ENCODE data around the gene LRFN5.
"Not testable (repeated sequence)": the region's sequence is repeated elsewhere in the genome, so short reads cannot be mapped to it uniquely, and the experiment has no call there.

LRFN5 gene

DNA sequence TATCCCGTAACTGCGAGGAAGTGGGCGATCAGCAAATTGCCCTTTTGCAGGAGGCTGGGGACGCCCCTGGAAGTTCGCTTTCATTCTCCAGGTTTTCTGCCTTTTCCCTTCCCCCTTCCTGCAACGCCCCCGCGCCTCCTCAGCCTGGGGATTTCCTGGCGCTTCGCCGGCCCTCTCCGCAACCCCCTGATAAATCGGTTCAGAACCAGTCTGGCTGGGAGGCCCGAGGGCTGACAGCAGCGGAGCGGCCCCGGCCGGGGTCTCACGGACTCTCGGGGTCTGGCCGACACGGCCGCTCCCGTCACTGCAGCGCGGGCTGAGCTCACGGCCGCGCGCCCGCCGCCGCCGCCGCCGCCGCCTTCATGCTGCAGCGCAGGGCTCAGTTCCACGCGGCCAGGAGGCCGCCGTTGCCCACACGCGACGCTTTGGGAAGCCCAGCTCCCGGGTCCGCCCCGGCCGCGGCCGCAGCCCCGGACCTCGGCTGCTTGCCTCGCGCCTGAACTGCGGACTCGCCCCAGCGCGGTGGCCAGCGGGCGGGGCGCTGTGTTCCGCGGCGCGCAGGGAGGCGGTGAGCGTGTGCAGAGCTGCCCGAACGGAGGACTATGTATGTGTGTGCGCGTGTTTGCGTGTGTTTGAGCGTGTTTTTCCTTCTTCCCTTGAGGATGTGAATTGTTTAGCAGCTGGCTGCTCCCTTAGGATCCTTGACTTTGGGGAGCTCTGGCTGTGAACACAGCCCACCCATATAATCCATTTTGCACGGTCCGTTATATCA lies at the start of gene LRFN5:
Gene LRFN5 (plus strand): TSS at position 345 of the 772 bp plus-strand sequence.
- peak; percentile 74 for DNase-seq

DNA sequence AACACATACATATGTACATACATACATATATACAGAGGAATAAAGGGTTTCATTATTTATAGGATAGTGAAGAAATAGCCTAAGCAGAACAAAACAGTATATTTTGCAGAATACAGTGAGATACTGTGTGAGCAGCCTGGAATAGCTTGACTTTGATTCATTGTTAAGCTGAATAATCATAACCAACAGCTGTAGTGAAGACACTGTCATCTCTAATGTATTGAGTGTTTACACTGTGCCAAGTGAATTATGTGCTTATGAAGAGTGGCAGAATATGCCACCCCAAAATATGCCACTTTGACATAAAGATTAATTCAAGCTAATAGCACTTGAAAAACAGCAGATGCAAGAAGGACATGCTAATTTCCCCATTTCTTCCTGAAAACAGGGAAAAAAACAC lies 48.2 kb upstream of the LRFN5 start:
- peak; percentile 8 for DNase-seq

- DNase-seq = not testable (repeated sequence)
Measured at GRCh38 chr14:41566864-41567263, 39.8 kb upstream of the LRFN5 start.

DNA sequence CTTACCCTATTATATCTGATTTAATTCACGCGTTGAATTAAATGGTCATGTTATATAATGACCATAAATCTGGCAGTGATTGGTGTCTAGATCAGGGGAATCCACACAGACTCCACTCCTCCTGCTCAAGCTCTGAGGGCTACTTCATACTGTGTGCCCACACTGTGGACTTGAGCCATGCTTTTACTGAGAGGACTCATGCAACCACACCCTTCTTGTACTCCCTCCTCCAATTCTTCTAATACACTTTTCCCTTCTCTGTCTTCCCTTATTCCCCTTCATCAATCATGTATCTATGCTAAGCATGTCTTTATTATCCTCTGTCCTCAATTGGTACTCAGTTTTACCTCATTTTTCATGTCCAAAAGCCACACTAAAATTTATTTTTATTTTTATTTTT lies 37.7 kb upstream of the LRFN5 start:
- DNase-seq = no peak

- DNase-seq = peak; percentile 74
Measured at GRCh38 chr14:41570415-41571155, 36.1 kb upstream of the LRFN5 start.

DNA sequence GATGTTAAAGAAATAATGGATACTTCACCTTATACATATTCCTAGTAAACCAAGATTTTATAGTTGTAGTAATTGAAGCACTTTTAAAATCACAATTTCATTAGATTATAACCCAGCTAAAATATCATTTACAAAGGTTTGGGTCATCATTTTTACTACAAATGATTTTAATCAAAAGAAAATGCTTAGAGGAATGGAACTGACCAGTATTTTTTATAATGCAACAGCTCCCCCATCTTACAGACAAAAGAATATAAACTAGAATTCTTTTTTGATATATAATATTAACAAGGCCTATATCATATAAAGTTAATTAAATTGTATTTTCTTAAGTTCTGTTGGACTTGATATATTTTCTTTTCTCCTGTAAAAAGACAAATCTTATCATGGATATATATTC lies 20.4 kb upstream of the LRFN5 start:
- DNase-seq = no peak

DNA sequence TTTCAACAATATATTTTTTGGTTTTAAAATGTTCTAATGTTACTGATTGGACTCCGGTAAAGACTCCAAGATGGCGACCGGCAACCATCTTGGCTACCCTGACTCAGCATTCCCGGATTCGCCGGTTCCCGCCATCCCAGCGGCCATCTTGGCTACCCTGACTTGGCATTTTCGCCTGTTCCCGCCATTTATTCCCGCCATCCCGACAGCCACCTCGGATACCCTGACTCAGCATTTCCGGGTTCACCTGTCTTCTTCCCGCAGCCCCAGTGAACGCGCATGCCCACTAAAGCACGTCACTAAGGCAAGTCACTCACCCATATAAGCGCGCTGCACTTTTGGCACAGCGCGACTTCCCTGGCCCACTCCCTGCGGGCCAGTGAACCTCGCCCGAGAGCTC lies 9.0 kb upstream of the LRFN5 start:
- no peak for DNase-seq

DNA sequence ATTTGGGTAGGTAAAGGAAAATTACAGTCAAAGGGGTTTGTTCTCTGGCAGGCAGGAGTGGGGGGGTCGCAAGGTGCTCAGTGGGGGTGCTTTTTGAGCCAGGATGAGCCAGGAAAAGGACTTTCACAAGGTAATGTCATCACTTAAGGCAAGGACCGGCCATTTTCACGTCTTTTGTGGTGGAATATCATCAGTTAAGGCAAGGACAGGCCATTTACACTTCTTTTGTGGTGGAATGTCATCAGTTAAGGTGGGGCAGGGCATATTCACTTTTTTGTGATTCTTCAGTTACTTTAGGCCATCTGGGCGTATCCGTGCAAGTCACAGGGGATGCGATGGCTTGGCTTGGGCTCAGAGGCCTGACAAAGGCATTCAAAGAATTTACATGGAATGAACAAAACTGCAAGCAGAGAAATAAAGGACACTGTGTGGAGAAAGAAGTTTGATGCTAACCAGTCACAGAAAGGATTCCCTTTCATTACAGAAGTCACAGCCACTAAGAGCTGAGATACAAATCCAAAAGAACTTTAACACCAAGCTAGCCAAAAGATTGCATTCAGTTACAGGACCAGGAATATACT lies 6.8 kb upstream of the LRFN5 start:
- not testable (repeated sequence) for DNase-seq

- DNase-seq = peak; percentile 87
Measured at GRCh38 chr14:41604721-41605531, 1.8 kb upstream of the LRFN5 start.

GRCh38 chr14:41605550-41606281 lies 960 bp upstream of the LRFN5 start:
- DNase-seq = peak; percentile 63

GRCh38 chr14:41606282-41606531 lies 469 bp upstream of the LRFN5 start:
- peak; percentile 74 for DNase-seq

GRCh38 chr14:41607304-41607775 lies 664 bp downstream of the LRFN5 start:
- DNase-seq = peak; percentile 33

DNA sequence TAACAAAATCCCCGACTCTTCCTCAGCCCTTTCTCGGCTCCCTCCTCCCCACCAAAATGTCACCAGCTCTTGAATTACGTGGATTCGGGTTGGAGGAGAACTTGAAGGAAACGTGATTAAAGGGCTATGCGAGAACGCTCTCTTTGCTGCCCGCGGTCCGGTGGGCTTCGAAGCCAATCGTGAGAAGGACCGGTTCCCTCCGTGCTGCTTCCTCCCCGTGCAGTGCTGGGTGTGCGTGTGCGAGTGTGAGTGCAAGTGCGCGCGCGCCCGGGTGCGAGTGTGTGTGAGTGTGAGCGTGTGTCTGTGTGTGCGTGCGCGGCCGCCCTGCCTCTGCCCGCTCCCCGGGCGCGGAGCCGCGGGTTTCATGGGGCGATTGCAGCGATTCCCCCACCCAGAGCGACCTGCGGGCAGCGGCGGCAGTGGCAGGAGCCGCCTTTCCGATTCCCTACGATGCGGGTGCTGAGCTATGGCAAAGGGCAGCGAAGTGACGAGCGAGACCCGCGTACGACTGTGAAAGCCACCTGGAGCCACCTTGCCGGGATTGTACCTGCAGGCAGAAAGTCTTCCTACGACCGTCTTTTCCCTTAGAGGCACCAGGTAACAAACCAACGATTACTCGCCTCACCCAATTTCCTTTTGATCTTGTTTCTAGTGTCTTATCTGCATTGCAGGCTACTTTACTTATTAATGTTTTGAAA lies 1.4 kb downstream of the LRFN5 start:
- peak; percentile 55 for DNase-seq

GRCh38 chr14:41608681-41609390 lies 2.2 kb downstream of the LRFN5 start:
- DNase-seq = no peak

GRCh38 chr14:41609704-41610183 lies 3.1 kb downstream of the LRFN5 start:
- DNase-seq = no peak

- DNase-seq = no peak
Measured at GRCh38 chr14:41615011-41615595, 8.4 kb downstream of the LRFN5 start.

DNA sequence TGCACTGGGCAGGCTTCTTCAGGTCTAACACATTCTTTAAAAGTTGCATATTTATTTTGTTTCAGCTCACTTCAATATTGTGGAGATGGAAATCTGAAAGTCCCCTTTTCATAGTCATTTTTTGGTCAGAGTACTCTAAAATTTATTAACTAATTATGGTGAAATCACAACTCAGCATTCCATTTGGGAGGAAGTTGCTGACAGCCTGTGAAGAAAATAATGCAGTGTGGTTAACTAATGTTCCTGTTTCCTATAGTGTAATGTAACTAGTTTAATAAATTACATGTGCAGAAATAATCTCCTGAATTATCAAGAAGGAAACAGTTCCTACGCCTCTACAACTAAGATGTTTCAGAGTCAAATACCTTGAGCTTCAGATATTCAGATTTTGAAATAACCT lies 17.1 kb downstream of the LRFN5 start:
- no peak for DNase-seq

GRCh38 chr14:41629876-41630275 lies 23.2 kb downstream of the LRFN5 start:
- DNase-seq = no peak

GRCh38 chr14:41634286-41634685 lies 27.6 kb downstream of the LRFN5 start:
- DNase-seq = no peak

Measured in NCI-H774 (cell line).